ENCODE results near the gene SEBOX.
A peak's percentile ranks its signal among the peaks of the same experiment; 100 is the strongest.

SEBOX gene

GRCh38 chr17:28357061-28357900 is 7.7 kb downstream of the SEBOX start, which contains the start of gene POLDIP2:
TSS of gene POLDIP2 (minus strand) at chr17:28357527. CDS start at chr17:28357448, 79 bp downstream.
- Histone ChIP-seq H2AFZ (ENCODE audit: low read length) (peak within 1 kb of the TSS; percentile 85), H3K9ac (ENCODE audit: low read length) (peak within 1 kb of the TSS; percentile 94), H3K9me2 (replicated peaks; ENCODE audit: insufficient read depth, low read length) (no peaks in the 10 kb centered on the region), H3K79me2 (ENCODE audit: low read length) (peaks cover 38% of the 10 kb centered on the region), H3K4me3 (ENCODE audit: low read length) (peak within 1 kb of the TSS; percentile 97), H3K4me1 (ENCODE audit: low read length) (peaks cover 18% of the 10 kb centered on the region), H3F3A (ENCODE audit: insufficient read depth, low read length) (no peaks in the 10 kb centered on the region), H3K27ac (ENCODE audit: low read length) (peak within 1 kb of the TSS; percentile 28; the same call in 1 of the 2 replicates), H4K20me1 (ENCODE audit: insufficient read depth, low read length) (no peaks in the 10 kb centered on the region), H3K36me3 (replicated peaks; ENCODE audit: insufficient read depth, low read length) (peaks cover 2% of the 10 kb centered on the region), H3K4me2 (ENCODE audit: low read depth, low read length) (peak within 1 kb of the TSS; percentile 96), H3K9me3 (replicated peaks; ENCODE audit: insufficient read depth, low read length) (no peaks in the 10 kb centered on the region), H3K27me3 (replicated peaks; ENCODE audit: insufficient read depth, low read length) (no peaks in the 10 kb centered on the region)
- TF ChIP-seq EZH2 (optimal IDR thresholded peaks at IDR 0.05; ENCODE audit: low read depth, low read length) (no peak), EZH2phosphoT487 (IDR thresholded peaks at IDR 0.05; ENCODE audit: low read length) (no peak), CTCF (IDR thresholded peaks at IDR 0.05; ENCODE audit: low read length) (no peak)
- peak; percentile 97 for DNase-seq

DNA sequence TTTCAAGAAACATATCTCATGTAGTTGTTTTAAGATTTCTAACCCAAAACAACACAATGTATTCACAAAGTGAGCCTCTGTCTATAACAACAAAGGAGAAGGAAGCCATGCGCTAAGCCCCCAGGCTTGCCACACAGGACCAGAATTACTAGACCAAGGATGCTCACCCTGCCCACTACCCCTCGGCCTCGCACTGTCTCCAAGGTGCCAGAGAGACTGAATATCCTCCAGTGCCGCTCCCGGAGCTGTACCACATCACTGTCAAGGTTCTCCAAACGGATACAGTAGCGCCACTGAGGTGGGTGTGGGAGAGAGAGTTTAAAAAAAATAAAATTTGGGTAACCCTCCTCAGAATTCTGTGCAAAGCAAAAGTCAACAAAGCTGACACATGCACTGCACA is 14.7 kb downstream of the SEBOX start:
- no peaks in the 10 kb centered on the region for H3K79me2 ChIP-seq (ENCODE audit: low read length)
- no peak for DNase-seq
- H3K9ac ChIP-seq (ENCODE audit: low read length): no peak overlapping the region
- peaks cover 17% of the 10 kb centered on the region for H3K36me3 ChIP-seq (replicated peaks; ENCODE audit: insufficient read depth, low read length)
- TF ChIP-seq EZH2phosphoT487 (IDR thresholded peaks at IDR 0.05; ENCODE audit: low read length) (no peak), EZH2 (optimal IDR thresholded peaks at IDR 0.05; ENCODE audit: low read depth, low read length) (no peak), CTCF (IDR thresholded peaks at IDR 0.05; ENCODE audit: low read length) (no peak)
- H3K27me3 ChIP-seq (replicated peaks; ENCODE audit: insufficient read depth, low read length): no peaks in the 10 kb centered on the region
- H2AFZ ChIP-seq (ENCODE audit: low read length): no peak overlapping the region
- no peak overlapping the region for H3K4me3 ChIP-seq (ENCODE audit: low read length)
- H3F3A ChIP-seq (ENCODE audit: insufficient read depth, low read length): no peaks in the 10 kb centered on the region
- no peaks in the 10 kb centered on the region for H4K20me1 ChIP-seq (ENCODE audit: insufficient read depth, low read length)
- no peak overlapping the region for H3K4me2 ChIP-seq (ENCODE audit: low read depth, low read length)
- H3K9me3 ChIP-seq (replicated peaks; ENCODE audit: insufficient read depth, low read length): no peaks in the 10 kb centered on the region
- H3K27ac ChIP-seq (ENCODE audit: low read length): no peak overlapping the region
- H3K9me2 ChIP-seq (replicated peaks; ENCODE audit: insufficient read depth, low read length): no peaks in the 10 kb centered on the region
- peaks cover 1% of the 10 kb centered on the region; the same call in 1 of the 2 replicates for H3K4me1 ChIP-seq (ENCODE audit: low read length)

DNA sequence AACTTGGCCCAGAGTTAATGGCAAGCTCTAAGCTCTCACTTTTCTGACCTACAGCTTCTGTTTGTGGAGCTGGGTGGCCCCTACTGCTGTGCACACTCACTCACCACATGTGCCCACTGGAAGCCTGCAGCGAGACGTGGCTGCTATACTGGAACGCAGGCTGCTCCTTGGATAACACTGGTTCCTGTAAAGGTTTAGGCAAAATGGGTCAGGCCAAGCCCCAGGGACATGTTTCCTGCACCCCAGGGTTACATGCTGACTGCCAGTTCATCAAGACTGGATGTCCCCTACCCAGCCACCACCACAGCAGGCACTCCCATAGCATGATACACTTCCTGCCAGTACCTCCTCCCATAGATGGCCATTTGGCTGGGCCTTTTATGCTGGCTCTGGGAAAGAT is 16.0 kb downstream of the SEBOX start:
- Histone ChIP-seq H3K27me3 (replicated peaks; ENCODE audit: insufficient read depth, low read length) (no peaks in the 10 kb centered on the region), H3K79me2 (ENCODE audit: low read length) (no peaks in the 10 kb centered on the region), H3K9me3 (replicated peaks; ENCODE audit: insufficient read depth, low read length) (no peaks in the 10 kb centered on the region), H3K4me2 (ENCODE audit: low read depth, low read length) (no peak overlapping the region), H3K27ac (ENCODE audit: low read length) (no peak overlapping the region), H3K9ac (ENCODE audit: low read length) (no peak overlapping the region), H3F3A (ENCODE audit: insufficient read depth, low read length) (peaks cover 9% of the 10 kb centered on the region), H3K4me3 (ENCODE audit: low read length) (no peak overlapping the region), H4K20me1 (ENCODE audit: insufficient read depth, low read length) (no peaks in the 10 kb centered on the region), H3K4me1 (ENCODE audit: low read length) (peaks cover 14% of the 10 kb centered on the region), H3K9me2 (replicated peaks; ENCODE audit: insufficient read depth, low read length) (no peaks in the 10 kb centered on the region), H3K36me3 (replicated peaks; ENCODE audit: insufficient read depth, low read length) (peaks cover 17% of the 10 kb centered on the region), H2AFZ (ENCODE audit: low read length) (no peak overlapping the region)
- no peak for TF ChIP-seq CTCF (IDR thresholded peaks at IDR 0.05; ENCODE audit: low read length)
- TF ChIP-seq EZH2phosphoT487 (IDR thresholded peaks at IDR 0.05; ENCODE audit: low read length): no peak
- TF ChIP-seq EZH2 (optimal IDR thresholded peaks at IDR 0.05; ENCODE audit: low read depth, low read length): no peak
- DNase-seq: no peak
